SK-MEL-5 (cell line): ENCODE data around the gene CDKL4. TPM values are rescaled to one million over a fixed set of nuclear protein-coding genes. Genes with fewer than 3 reads are reported as not detected.
A peak's percentile ranks its signal among the peaks of the same experiment; 100 is the strongest.
"Not testable (repeated sequence)": the region's sequence is repeated elsewhere in the genome, so short reads cannot be mapped to it uniquely, and the experiment has no call there.

ENCODE experiments used
- DNase-seq: peaks from one replicate; pipeline ENCODE4 v3.0.0-alpha.2; 2016; ENCODE audit warnings: low read depth, low spot score
- in situ Hi-C: cut with HindIII; loops from 2 replicates; pipeline ENCODE4 v1.10.0; 2016; ENCODE audit warnings: low sequenced_read_pairs, high pct_unique_total_duplicates, low pct_unique_long_range_greater_than_20kb
- total RNA-seq: library from RNA; depleted of rRNA; stranded (reverse); fragments of >200 nt; shearing (Covaris generic); gene quantifications from 2 replicates; pipeline ENCODE4 v1.2.3, GENCODE V29; 2014

Gene CDKL4
- total RNA-seq, 1 experiment from 2014 or later, result 0.95 TPM

- DNase-seq, in situ Hi-C loops: not testable (repeated sequence)
These were observed 582 bp upstream of the CDKL4 start for GRCh38 chr2:39244241-39244862.

- in situ Hi-C loops, result no loop called here
- DNase-seq, result no peak
These were observed 2.2 kb downstream of the CDKL4 start for GRCh38 chr2:39241588-39241987.

- in situ Hi-C loops, result no loop called here
- DNase-seq, result no peak
These were observed 3.0 kb downstream of the CDKL4 start for GRCh38 chr2:39240758-39241157.

GRCh38 chr2:39234754-39235153 lies 9.0 kb downstream of the CDKL4 start:
- DNase-seq, result no peak
- in situ Hi-C loops, result no loop called here

- DNase-seq, result no peak
- in situ Hi-C loops, result no loop called here
These were observed 11.6 kb downstream of the CDKL4 start for GRCh38 chr2:39232141-39232540.

- DNase-seq, result no peak
- in situ Hi-C loops, result no loop called here
These were observed 15.2 kb downstream of the CDKL4 start for GRCh38 chr2:39228413-39229209.

- DNase-seq, result peak; percentile 84
- in situ Hi-C loops, result no loop called here
These were observed 15.9 kb downstream of the CDKL4 start for GRCh38 chr2:39227628-39228412.

- DNase-seq, result no peak
- in situ Hi-C loops, result no loop called here
These were observed 18.2 kb downstream of the CDKL4 start for GRCh38 chr2:39225567-39225966.

- DNase-seq, result no peak
- in situ Hi-C loops, result loop anchor here (25.0 kb wide), 1 partner anchor 162 kb away; no protein-coding TSS in a partner anchor
These were observed 19.9 kb downstream of the CDKL4 start for GRCh38 chr2:39223909-39224308.

GRCh38 chr2:39221459-39221858 lies 22.3 kb downstream of the CDKL4 start:
- in situ Hi-C loops, result loop anchor here (25.0 kb wide), 1 partner anchor 159 kb away; no protein-coding TSS in a partner anchor
- DNase-seq, result no peak

GRCh38 chr2:39220136-39220535 lies 23.6 kb downstream of the CDKL4 start:
- DNase-seq, result no peak
- in situ Hi-C loops, result loop anchor here (25.0 kb wide), 1 partner anchor 158 kb away; no protein-coding TSS in a partner anchor

- in situ Hi-C loops, result loop anchor here (25.0 kb wide), 1 partner anchor 156 kb away; no protein-coding TSS in a partner anchor
- DNase-seq, result no peak
These were observed 25.4 kb downstream of the CDKL4 start for GRCh38 chr2:39218391-39218790.

- no peak for DNase-seq
- in situ Hi-C loops, result loop anchor here (25.0 kb wide), 1 partner anchor 155 kb away; no protein-coding TSS in a partner anchor
These were observed 26.6 kb downstream of the CDKL4 start for GRCh38 chr2:39217192-39217550.

- no peak for DNase-seq
- in situ Hi-C loops, result loop anchor here (25.0 kb wide), 1 partner anchor 154 kb away; no protein-coding TSS in a partner anchor
These were observed 27.2 kb downstream of the CDKL4 start for GRCh38 chr2:39216346-39217191.

- in situ Hi-C loops, result loop anchor here (25.0 kb wide), 1 partner anchor 153 kb away; no protein-coding TSS in a partner anchor
- DNase-seq, result no peak
These were observed 28.2 kb downstream of the CDKL4 start for GRCh38 chr2:39215545-39215944.

- no peak for DNase-seq
- in situ Hi-C loops, result loop anchor here (25.0 kb wide), 1 partner anchor 151 kb away; no protein-coding TSS in a partner anchor
These were observed 30.8 kb downstream of the CDKL4 start for GRCh38 chr2:39213015-39213414.

- no peak for DNase-seq
- in situ Hi-C loops, result loop anchor here (25.0 kb wide), 1 partner anchor 149 kb away; no protein-coding TSS in a partner anchor
These were observed 32.9 kb downstream of the CDKL4 start for GRCh38 chr2:39210846-39211245.
